ENCODE results near the gene SLC5A9.

GRCh38 chr1:48292706-48293105 is 70.2 kb downstream of the SLC5A9 start:
- no peak for TF ChIP-seq CTCF (IDR thresholded peaks at IDR 0.05)
- no peak for TF ChIP-seq ZFX (IDR thresholded peaks at IDR 0.05; ENCODE audit: borderline replicate concordance)

Data from 22Rv1 (cell line).